ENCODE measurements around the gene MN1. TPM values are rescaled to one million over a fixed set of nuclear protein-coding genes. Genes with fewer than 3 reads are reported as not detected.

The MN1 gene
- total RNA-seq, 1 experiment from 2014 or later = 8.2 TPM

- ChIA-PET POLR2A (ENCODE audit: unreplicated experiment) (interaction anchor here (0.5 to 0.6 kb wide), 2 partner anchors 44 to 57 kb away, joined by 3 to 5 read pairs; no protein-coding TSS in a partner anchor), CTCF (interaction anchor here (0.6 to 0.9 kb wide), 2 partner anchors 9 to 74 kb away, joined by 3 to 9 read pairs; no protein-coding TSS in a partner anchor)
- Histone ChIP-seq H3K27me3 (ENCODE audit: insufficient read depth, low read depth) (no peaks in the 10 kb centered on the region), H3K9me2 (ENCODE audit: insufficient read depth) (no peaks in the 10 kb centered on the region), H3K4me2 (peak overlapping the region; percentile 66), H3F3A (ENCODE audit: insufficient read depth, low read depth) (peaks cover 16% of the 10 kb centered on the region; the same call in 1 of the 2 replicates), H3K9me3 (ENCODE audit: insufficient read depth, low read depth) (no peaks in the 10 kb centered on the region), H3K4me1 (replicated peaks; ENCODE audit: insufficient read depth) (peaks cover 29% of the 10 kb centered on the region), H2AFZ (peak overlapping the region; percentile 78), H3K27ac (peak overlapping the region; percentile 76), H4K20me1 (ENCODE audit: insufficient read depth) (no peaks in the 10 kb centered on the region), H3K4me3 (peak overlapping the region; percentile 23; the same call in 1 of the 2 replicates), H3K36me3 (ENCODE audit: low read depth) (no peaks in the 10 kb centered on the region), H3K79me2 (ENCODE audit: low read depth) (no peaks in the 10 kb centered on the region)
- DNase-seq = peak; percentile 83 to 84
- TF ChIP-seq EZH2 (IDR thresholded peaks at IDR 0.05; ENCODE audit: low read depth) = no peak
- TF ChIP-seq CTCF (conservative IDR thresholded peaks at IDR 0.05) = no peak
- no TSS peak for BruUV-seq (replicated peaks)
- intact Hi-C loops (cut with micrococcal nuclease; ENCODE audit: unreplicated experiment) = loop anchor here (2.0 to 10.0 kb wide), 3 partner anchors 58 to 250 kb away; no protein-coding TSS in a partner anchor
Observed at GRCh38 chr22:27726686-27727449, 74.7 kb downstream of the MN1 start.

GRCh38 chr22:27726331-27726685, 75.2 kb downstream of the MN1 start:
- no TSS peak for BruUV-seq (replicated peaks)
- H3K4me2 ChIP-seq = peak overlapping the region; percentile 66
- no peak for DNase-seq
- ChIA-PET CTCF (interaction anchor here (0.6 kb wide), 1 partner anchor 74 kb away, joined by 9 read pairs; no protein-coding TSS in a partner anchor), POLR2A (ENCODE audit: unreplicated experiment) (interaction anchor here (0.6 kb wide), 1 partner anchor 43 kb away, joined by 3 read pairs; no protein-coding TSS in a partner anchor)
- no peaks in the 10 kb centered on the region for H3K27me3 ChIP-seq (ENCODE audit: insufficient read depth, low read depth)
- H3K9me3 ChIP-seq (ENCODE audit: insufficient read depth, low read depth) = no peaks in the 10 kb centered on the region
- H3K36me3 ChIP-seq (ENCODE audit: low read depth) = no peaks in the 10 kb centered on the region
- no peaks in the 10 kb centered on the region for H3K9me2 ChIP-seq (ENCODE audit: insufficient read depth)
- no peak overlapping the region for H3K4me3 ChIP-seq
- H4K20me1 ChIP-seq (ENCODE audit: insufficient read depth) = no peaks in the 10 kb centered on the region
- intact Hi-C loops (cut with micrococcal nuclease; ENCODE audit: unreplicated experiment) = loop anchor here (2.0 to 10.0 kb wide), 3 partner anchors 58 to 249 kb away; no protein-coding TSS in a partner anchor
- H2AFZ ChIP-seq = peak overlapping the region; percentile 78
- TF ChIP-seq CTCF (conservative IDR thresholded peaks at IDR 0.05) = no peak
- no peak for TF ChIP-seq EZH2 (IDR thresholded peaks at IDR 0.05; ENCODE audit: low read depth)
- H3K4me1 ChIP-seq (replicated peaks; ENCODE audit: insufficient read depth) = peaks cover 29% of the 10 kb centered on the region
- H3K27ac ChIP-seq = peak overlapping the region; percentile 76
- peaks cover 16% of the 10 kb centered on the region; the same call in 1 of the 2 replicates for H3F3A ChIP-seq (ENCODE audit: insufficient read depth, low read depth)
- H3K79me2 ChIP-seq (ENCODE audit: low read depth) = no peaks in the 10 kb centered on the region

- Histone ChIP-seq H2AFZ (no peak overlapping the region), H3K9me2 (ENCODE audit: insufficient read depth) (no peaks in the 10 kb centered on the region), H3K79me2 (ENCODE audit: low read depth) (no peaks in the 10 kb centered on the region), H3K27me3 (ENCODE audit: insufficient read depth, low read depth) (no peaks in the 10 kb centered on the region), H3K4me2 (no peak overlapping the region), H3K4me3 (no peak overlapping the region), H3K4me1 (replicated peaks; ENCODE audit: insufficient read depth) (peaks cover 29% of the 10 kb centered on the region), H3K36me3 (ENCODE audit: low read depth) (no peaks in the 10 kb centered on the region), H4K20me1 (ENCODE audit: insufficient read depth) (no peaks in the 10 kb centered on the region), H3F3A (ENCODE audit: insufficient read depth, low read depth) (peaks cover 16% of the 10 kb centered on the region; the same call in 1 of the 2 replicates), H3K27ac (no peak overlapping the region; the same call in 1 of the 2 replicates), H3K9me3 (ENCODE audit: insufficient read depth, low read depth) (no peaks in the 10 kb centered on the region)
- ChIA-PET POLR2A (ENCODE audit: unreplicated experiment) (interaction anchor here (0.6 kb wide), 1 partner anchor 46 kb away, joined by 5 read pairs; no protein-coding TSS in a partner anchor), CTCF (interaction anchor here (0.6 kb wide), 1 partner anchor 57 kb away, joined by 3 read pairs; no protein-coding TSS in a partner anchor)
- no TSS peak for BruUV-seq (replicated peaks)
- intact Hi-C loops (cut with micrococcal nuclease; ENCODE audit: unreplicated experiment) = loop anchor here (2.0 to 10.0 kb wide), 3 partner anchors 57 to 248 kb away; no protein-coding TSS in a partner anchor
- TF ChIP-seq CTCF (conservative IDR thresholded peaks at IDR 0.05) (no peak), EZH2 (IDR thresholded peaks at IDR 0.05; ENCODE audit: low read depth) (no peak)
- peak in 1 of 2 experiments; percentile 24 for DNase-seq
Observed at GRCh38 chr22:27725661-27726060, 75.9 kb downstream of the MN1 start.

Measured in PC-9 (cell line).